Activated CD8-positive, alpha-beta memory T cell treated with anti-CD3 and anti-CD28 coated beads, Interleukin-2, amount 10 ng/mL, durations not matched to agents 7 days and 5 days (primary cell): ENCODE data around the gene ZFAND2A. TPM values are rescaled to one million over a fixed set of nuclear protein-coding genes. Genes with fewer than 3 reads are reported as not detected.
"Not testable (repeated sequence)": the region's sequence is repeated elsewhere in the genome, so short reads cannot be mapped to it uniquely, and the experiment has no call there.

Experiments used
- ATAC-seq: fragments of 150-1000 bp; cut with Tn5 transposase; one replicate; pipeline ENCODE4 v1.10.0; 2021; ENCODE audit warnings: moderate library complexity
- CTCF ChIA-PET: fragments of 350-600 bp; sonication (Branson Sonifier 250); formaldehyde crosslinking; loops from one replicate; lab custom pipeline; 2021; ENCODE audit warnings: antibody characterized with exemption; lab: Charles Lee
- DNase-seq: peaks from one replicate; pipeline ENCODE4 v3.0.0-alpha.2; 2020
- H3K27ac Mint-ChIP-seq: one replicate; pipeline ENCODE4 v1.8.0; 2021; ENCODE audit warnings: mild to moderate bottlenecking, mixed read lengths
- H3K27me3 Mint-ChIP-seq: one replicate; pipeline ENCODE4 v1.8.0; 2021; ENCODE audit warnings: mixed read lengths
- H3K36me3 Mint-ChIP-seq: one replicate; pipeline ENCODE4 v1.8.0; 2021; ENCODE audit warnings: mild to moderate bottlenecking, mixed read lengths
- H3K4me1 Mint-ChIP-seq: one replicate; pipeline ENCODE4 v1.8.0; 2021; ENCODE audit warnings: mixed read lengths
- H3K4me3 Mint-ChIP-seq: one replicate; pipeline ENCODE4 v1.8.0; 2021; ENCODE audit warnings: mild to moderate bottlenecking, moderate library complexity, mixed read lengths
- H3K9me3 Mint-ChIP-seq: one replicate; pipeline ENCODE4 v1.8.0; 2022; ENCODE audit warnings: low read depth, mixed read lengths
- total RNA-seq, 2 experiments: library from RNA; stranded (reverse); gene quantifications; one replicate each; pipeline ENCODE4 v1.2.3, GENCODE V29; 2021

The ZFAND2A gene
- total RNA-seq, 2 experiments from 2014 or later = 23.8 to 23.9 TPM

DNA sequence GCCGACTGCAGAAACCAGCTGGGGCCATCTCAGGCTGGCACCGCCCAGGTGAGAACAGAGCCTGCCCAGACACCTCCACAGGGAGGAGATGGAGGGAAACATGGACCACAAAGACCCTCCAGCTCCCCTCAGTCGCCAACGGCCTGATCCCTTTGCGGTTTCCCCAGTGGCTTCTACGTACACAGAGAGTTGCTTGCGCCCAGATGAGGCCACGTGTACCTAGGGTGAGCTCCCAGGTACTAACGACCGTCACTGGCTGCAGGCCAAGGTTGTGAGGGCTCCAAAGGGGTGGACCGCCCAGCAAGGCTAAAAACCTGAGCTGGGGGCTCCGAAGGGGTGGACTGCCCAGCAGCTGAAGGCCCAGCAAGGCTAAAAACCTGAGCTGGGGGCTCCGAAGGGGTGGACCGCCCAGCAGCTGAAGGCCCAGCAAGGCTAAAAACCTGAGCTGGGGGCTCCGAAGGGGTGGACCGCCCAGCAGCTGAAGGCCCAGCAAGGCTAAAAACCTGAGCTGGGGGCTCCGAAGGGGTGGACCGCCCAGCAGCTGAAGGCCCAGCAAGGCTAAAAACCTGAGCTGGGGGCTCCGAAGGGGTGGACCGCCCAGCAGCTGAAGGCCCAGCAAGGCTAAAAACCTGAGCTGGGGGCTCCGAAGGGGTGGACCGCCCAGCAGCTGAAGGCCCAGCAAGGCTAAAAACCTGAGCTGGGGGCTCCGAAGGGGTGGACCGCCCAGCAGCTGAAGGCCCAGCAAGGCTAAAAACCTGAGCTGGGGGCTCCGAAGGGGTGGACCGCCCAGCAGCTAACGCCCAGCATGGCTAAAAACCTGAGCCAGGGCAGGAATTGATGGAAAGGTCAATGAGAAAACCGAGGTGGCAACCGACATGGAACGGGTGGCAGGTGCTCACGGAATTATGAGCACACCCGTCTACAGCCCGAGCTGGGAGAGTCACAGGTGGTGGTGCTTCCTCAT, 3.9 kb downstream of the ZFAND2A start:
- DNase-seq, H3K27me3 Mint-ChIP-seq, ATAC-seq, H3K9me3 Mint-ChIP-seq, H3K4me3 Mint-ChIP-seq, H3K27ac Mint-ChIP-seq: not testable (repeated sequence)
- peaks cover 28% of the 10 kb centered on the region for H3K36me3 Mint-ChIP-seq
- CTCF ChIA-PET = interaction anchor here (1.2 to 6.1 kb wide), 5 partner anchors 10 to 163 kb away, joined by 3 to 44 read pairs (median 7); a partner anchor contains a TSS
- peaks cover 20% of the 10 kb centered on the region for H3K4me1 Mint-ChIP-seq

DNA sequence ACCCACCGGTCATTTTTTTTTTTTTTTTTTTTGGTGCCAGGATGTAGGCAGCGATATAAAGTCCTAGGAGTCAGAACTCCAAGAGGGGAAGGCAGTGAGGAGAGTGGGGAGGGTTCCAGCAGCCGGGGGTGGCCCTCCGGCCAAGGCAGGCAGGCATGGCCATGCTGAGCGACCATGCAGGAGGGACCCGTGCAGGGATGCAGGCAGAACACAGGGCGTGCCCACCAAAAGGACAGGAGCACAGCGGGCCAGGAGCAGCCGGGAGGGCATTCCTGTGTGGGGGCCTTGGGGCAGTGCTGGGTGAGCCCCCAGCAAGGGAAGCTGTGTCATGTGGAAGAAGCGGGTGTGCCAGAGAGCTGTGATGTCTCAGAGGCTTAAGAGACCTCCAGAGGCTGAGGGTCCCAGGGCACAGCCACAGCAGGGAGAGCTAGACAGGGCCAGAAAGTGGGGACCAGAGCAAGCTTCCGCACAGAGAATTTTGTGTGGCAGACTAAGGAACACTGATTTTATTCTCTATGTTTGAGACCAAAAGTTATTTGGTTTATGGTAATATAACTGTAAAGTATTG, 5.7 kb downstream of the ZFAND2A start:
- no peaks in the 10 kb centered on the region for H3K27me3 Mint-ChIP-seq
- H3K9me3 Mint-ChIP-seq = no peaks in the 10 kb centered on the region
- no peak overlapping the region for H3K27ac Mint-ChIP-seq
- peaks cover 29% of the 10 kb centered on the region for H3K36me3 Mint-ChIP-seq
- no peak overlapping the region for H3K4me3 Mint-ChIP-seq
- ATAC-seq (no peak), DNase-seq (no peak)
- peaks cover 16% of the 10 kb centered on the region for H3K4me1 Mint-ChIP-seq
- CTCF ChIA-PET = interaction anchor here (2.2 to 2.8 kb wide), 2 partner anchors 15 to 16 kb away, joined by 7 to 9 read pairs; a partner anchor contains a TSS

DNA sequence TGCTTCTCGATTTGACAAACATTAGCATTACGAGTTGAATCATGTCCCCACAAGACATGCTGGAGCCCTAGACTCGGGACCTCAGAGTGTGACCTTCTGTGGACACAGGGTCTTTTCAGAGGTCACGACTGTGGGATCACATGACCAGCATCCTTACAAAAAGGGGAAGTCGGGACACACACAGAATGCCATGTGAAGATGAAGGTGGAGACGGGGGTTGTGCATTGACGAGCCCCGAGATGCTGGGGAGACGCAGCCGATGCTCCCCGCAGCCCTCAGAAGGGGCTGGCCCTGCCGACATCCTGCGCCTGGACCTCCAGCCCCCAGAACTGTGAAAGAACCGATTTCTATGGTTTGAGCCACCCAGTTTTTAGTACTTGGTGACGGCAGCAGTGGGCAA, 7.5 kb downstream of the ZFAND2A start:
- H3K27me3 Mint-ChIP-seq = no peaks in the 10 kb centered on the region
- H3K9me3 Mint-ChIP-seq = no peaks in the 10 kb centered on the region
- peaks cover 29% of the 10 kb centered on the region for H3K36me3 Mint-ChIP-seq
- ATAC-seq (no peak), DNase-seq (no peak)
- CTCF ChIA-PET = interaction anchor here (1.1 to 1.4 kb wide), 2 partner anchors 66 to 87 kb away, joined by 3 read pairs; no protein-coding TSS in a partner anchor
- no peak overlapping the region for H3K4me3 Mint-ChIP-seq
- H3K4me1 Mint-ChIP-seq = peaks cover 2% of the 10 kb centered on the region
- H3K27ac Mint-ChIP-seq = no peak overlapping the region

DNA sequence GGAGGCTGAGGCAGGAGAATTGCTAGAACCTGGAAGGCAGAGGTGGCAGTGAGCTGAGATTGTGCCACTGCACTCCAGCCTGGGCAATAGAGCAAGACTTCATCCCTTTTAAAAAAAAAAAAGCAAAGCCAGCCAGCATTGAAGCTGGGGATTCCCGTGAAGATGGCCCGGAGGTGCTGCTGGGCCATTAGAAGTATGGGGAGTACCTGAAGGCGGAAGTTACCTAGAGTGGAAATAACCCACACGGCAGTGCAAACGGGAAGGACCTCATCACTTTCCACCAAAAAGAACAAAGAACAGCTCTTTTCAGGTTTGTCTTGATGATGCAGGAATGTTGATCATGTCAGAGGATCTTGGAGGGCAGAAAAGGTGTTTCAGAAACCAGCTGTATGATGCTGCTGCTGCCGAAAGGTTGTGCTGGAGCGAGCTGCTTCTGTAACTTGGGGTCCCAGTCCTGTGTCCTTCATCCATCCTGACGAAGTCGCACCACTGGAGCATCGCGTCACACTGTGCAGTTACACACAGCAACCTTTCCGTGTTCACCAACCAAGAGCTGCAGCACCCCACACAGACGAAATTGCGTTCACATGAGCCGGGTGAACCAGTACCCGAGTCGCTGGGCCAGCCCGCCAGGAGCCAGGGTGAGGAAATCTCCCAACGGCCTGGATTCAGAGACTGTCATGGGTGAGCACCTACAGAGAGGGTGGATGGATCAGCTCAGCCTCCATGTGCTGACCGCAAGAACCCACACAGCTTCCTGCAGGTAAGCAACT, 8.2 kb downstream of the ZFAND2A start:
- no peak overlapping the region for H3K27ac Mint-ChIP-seq
- CTCF ChIA-PET = interaction anchor here (1.1 to 1.4 kb wide), 3 partner anchors 24 to 86 kb away, joined by 3 read pairs; no protein-coding TSS in a partner anchor
- no peaks in the 10 kb centered on the region for H3K9me3 Mint-ChIP-seq
- no peak for ATAC-seq
- H3K36me3 Mint-ChIP-seq = peaks cover 25% of the 10 kb centered on the region
- no peak for DNase-seq
- no peak overlapping the region for H3K4me3 Mint-ChIP-seq
- no peaks in the 10 kb centered on the region for H3K27me3 Mint-ChIP-seq
- H3K4me1 Mint-ChIP-seq = no peaks in the 10 kb centered on the region

DNA sequence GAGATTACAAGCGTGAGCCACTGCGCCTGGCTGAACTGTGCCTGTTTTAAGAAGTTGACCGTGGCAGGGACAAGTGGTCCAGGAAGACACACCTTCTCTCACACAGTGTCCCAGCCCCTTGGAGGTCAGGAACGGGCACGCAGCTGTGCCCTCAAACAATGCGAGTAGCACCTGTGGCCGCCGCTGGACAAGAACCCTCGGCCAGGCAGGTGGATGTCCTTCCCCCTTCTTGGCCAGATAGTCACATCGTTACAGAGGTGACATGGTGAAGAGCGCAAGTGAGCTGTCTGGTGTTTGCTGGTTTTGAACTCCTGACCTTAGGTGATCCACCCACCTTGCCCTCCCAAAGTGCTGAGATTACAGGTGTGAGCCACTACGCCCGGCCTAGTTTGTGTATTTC, 8.8 kb downstream of the ZFAND2A start:
- ATAC-seq (no peak), DNase-seq (no peak)
- no peak overlapping the region for H3K27ac Mint-ChIP-seq
- H3K4me1 Mint-ChIP-seq = no peaks in the 10 kb centered on the region
- H3K4me3 Mint-ChIP-seq = no peak overlapping the region
- H3K27me3 Mint-ChIP-seq = no peaks in the 10 kb centered on the region
- no peaks in the 10 kb centered on the region for H3K9me3 Mint-ChIP-seq
- peaks cover 25% of the 10 kb centered on the region for H3K36me3 Mint-ChIP-seq
- CTCF ChIA-PET = interaction anchor here (1.2 to 1.4 kb wide), 2 partner anchors 25 to 86 kb away, joined by 3 read pairs; no protein-coding TSS in a partner anchor

DNA sequence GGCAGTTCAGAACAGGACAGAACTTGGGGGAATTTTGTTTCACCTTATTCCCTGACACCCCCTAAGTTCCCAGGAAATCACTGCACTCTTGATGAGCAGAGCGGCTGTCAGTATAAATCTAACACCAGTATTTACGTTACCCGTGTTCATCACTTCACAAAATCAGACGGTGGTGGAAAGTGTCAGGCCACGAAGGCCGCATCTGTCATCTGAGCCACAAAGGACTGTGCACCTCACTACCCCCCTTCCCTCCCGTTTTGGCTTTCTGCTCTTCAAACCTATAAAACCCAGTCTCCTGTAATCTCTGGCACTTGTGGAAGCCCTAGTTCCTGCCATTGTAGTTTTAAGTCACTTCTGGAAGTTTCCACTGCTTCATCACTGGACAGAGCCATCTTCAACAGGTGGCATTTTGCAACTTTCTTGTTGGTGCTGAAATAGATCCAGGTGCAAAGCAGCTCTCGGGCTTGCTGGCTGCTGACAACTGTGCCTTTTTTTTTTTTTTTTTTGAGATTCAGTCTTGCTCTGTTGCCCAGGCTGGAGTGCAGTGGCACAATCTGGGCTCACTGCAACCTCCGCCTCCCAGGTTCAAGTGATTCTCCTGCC, 9.5 kb downstream of the ZFAND2A start:
- DNase-seq (no peak), ATAC-seq (no peak)
- Mint-ChIP-seq H3K9me3 (no peaks in the 10 kb centered on the region), H3K4me1 (no peaks in the 10 kb centered on the region), H3K27ac (no peak overlapping the region), H3K36me3 (peaks cover 25% of the 10 kb centered on the region), H3K4me3 (no peak overlapping the region), H3K27me3 (no peaks in the 10 kb centered on the region)
- CTCF ChIA-PET = interaction anchor here (0.8 to 1.1 kb wide), 2 partner anchors 13 to 282 kb away, joined by 3 to 4 read pairs; a partner anchor contains a TSS

DNA sequence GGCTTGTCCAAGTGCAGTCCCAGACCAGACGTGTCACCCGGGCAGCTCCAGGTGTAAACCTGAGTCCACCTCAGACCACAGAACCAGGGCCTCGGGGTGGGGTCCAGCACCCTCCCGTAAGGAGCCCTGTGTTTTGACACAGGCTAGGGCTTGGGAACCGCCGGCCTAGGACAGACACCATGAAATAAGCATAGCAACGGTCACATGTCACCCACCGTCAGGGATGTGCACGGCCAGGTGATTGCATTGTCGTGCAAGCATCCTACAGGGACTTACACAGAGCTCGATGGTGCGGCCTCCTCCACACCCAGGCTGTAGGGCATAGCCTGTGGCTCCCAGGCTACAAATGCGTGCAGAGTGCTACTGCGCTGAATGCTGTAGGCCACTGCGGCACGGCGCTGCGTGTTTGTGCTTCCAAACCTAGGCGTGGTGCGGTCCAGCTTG, 10.6 kb downstream of the ZFAND2A start:
- H3K27ac Mint-ChIP-seq = no peak overlapping the region
- H3K4me1 Mint-ChIP-seq = no peaks in the 10 kb centered on the region
- H3K9me3 Mint-ChIP-seq = no peaks in the 10 kb centered on the region
- no peaks in the 10 kb centered on the region for H3K27me3 Mint-ChIP-seq
- peaks cover 18% of the 10 kb centered on the region for H3K36me3 Mint-ChIP-seq
- no peak for DNase-seq
- no peak for ATAC-seq
- CTCF ChIA-PET = interaction anchor here (0.8 to 1.0 kb wide), 2 partner anchors 11 to 157 kb away, joined by 4 read pairs; a partner anchor contains a TSS
- H3K4me3 Mint-ChIP-seq = no peak overlapping the region

DNA sequence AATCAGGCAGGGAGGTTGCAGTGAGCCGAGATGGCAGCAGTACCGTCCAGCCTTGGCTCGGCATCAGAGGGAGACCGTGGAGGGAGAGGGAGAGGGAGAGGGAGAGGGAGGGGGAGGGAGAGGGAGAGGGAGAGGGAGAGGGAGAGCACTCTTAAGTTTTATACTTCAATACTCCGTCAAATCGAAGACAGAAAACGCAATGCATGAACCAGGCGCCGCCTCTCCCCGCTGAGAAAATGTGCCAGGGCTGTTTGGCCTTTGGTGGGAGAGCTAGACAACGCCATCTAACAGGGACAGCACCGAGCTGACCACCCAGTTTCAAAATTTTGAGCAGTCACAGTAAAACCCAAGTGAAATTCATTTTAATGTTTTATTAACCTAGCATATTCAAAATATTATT, 12.1 kb downstream of the ZFAND2A start:
- H3K4me1 Mint-ChIP-seq, CTCF ChIA-PET, H3K4me3 Mint-ChIP-seq, H3K27me3 Mint-ChIP-seq, ATAC-seq, H3K9me3 Mint-ChIP-seq, DNase-seq, H3K27ac Mint-ChIP-seq: not testable (repeated sequence)
- H3K36me3 Mint-ChIP-seq = peaks cover 12% of the 10 kb centered on the region

DNA sequence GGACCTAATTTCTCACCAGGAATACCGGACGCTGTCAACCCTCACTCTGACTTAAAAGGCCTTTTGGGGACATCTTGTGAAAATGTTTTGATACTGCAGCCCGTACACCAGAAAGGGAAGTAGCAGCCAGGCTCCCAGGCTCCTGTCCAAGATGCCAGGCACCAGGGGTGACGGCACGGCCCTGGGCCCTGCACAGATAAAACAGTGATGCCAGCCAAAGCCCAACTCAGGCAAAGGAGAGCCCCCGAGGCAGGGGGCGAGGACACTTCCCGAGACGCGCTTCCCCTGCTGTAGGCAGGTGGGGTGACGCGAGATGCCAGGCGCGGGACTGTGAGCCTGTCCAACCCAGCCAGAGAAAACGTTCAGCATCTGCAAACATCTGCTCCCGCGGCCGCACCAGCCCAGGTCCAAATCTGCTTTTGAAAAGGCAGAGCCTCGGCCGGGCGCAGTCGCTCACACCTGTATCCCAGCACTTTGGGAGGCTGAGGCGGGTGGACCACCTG, 15.7 kb downstream of the ZFAND2A start:
- no peak for ATAC-seq

DNA sequence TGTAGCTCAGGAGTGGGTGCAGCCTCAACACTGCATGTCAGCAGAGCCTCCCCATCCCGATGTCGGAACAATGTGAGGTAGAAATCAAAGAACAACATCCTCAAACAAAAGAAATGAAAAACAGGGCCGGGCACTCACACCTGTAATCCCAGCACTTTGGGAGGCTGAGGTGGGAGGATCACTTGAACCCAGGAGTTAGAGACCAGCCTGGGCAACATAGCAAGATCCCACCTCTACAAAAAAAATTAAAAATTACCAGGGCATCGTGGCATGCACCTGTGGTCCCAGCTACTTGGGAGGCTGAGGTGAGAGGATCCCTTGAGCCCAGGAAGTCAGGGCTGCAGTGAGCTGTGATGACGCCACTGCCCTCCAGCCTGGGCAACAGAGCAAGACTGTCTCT, 17.0 kb downstream of the ZFAND2A start:
- H3K4me3 Mint-ChIP-seq, H3K27ac Mint-ChIP-seq, H3K4me1 Mint-ChIP-seq, ATAC-seq, DNase-seq, H3K9me3 Mint-ChIP-seq, H3K36me3 Mint-ChIP-seq, H3K27me3 Mint-ChIP-seq: not testable (repeated sequence)
- CTCF ChIA-PET = interaction anchor here (1.0 to 1.8 kb wide), 6 partner anchors 27 to 150 kb away, joined by 3 to 6 read pairs (median 4); no protein-coding TSS in a partner anchor

More for the DNA sequence above, 15.7 kb downstream of the ZFAND2A start:
- DNase-seq = no peak
- H3K36me3 Mint-ChIP-seq = no peaks in the 10 kb centered on the region
- H3K4me1 Mint-ChIP-seq = peaks cover 3% of the 10 kb centered on the region
- no peaks in the 10 kb centered on the region for H3K9me3 Mint-ChIP-seq
- no peak overlapping the region for H3K4me3 Mint-ChIP-seq
- no peaks in the 10 kb centered on the region for H3K27me3 Mint-ChIP-seq
- H3K27ac Mint-ChIP-seq = no peak overlapping the region
- CTCF ChIA-PET = interaction anchor here (1.1 kb wide), 2 partner anchors 58 to 151 kb away, joined by 4 to 6 read pairs; no protein-coding TSS in a partner anchor

DNA sequence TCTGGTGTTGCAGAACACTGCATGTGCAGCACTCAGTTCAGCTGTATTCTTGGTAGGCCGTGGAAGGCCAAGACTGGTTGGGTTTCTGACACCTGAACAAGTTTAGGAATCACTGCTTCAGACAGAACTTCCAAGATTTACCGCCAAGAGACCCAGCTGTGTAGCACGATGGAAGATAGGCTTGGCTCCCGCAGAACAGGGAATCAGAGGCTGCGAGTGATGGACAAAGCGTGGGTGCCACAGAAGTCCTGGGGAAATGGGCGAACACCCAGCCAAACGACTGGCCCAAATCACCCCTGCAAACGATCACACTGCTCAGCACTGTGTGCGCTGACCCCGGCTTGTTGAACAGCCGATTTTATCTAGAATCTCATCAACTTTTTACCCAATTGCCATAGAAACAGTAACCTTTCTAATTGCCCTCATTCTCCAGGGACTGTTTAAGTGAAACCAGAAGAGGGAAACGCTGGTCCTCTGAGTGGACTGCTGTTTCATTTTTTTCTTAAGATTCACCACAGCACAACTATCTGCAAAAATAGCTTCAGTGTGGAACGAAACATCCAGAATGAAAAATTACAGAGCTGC, 17.9 kb downstream of the ZFAND2A start:
- CTCF ChIA-PET = interaction anchor here (1.1 to 1.8 kb wide), 5 partner anchors 26 to 77 kb away, joined by 3 to 6 read pairs (median 3); no protein-coding TSS in a partner anchor
- no peaks in the 10 kb centered on the region for H3K27me3 Mint-ChIP-seq

DNA sequence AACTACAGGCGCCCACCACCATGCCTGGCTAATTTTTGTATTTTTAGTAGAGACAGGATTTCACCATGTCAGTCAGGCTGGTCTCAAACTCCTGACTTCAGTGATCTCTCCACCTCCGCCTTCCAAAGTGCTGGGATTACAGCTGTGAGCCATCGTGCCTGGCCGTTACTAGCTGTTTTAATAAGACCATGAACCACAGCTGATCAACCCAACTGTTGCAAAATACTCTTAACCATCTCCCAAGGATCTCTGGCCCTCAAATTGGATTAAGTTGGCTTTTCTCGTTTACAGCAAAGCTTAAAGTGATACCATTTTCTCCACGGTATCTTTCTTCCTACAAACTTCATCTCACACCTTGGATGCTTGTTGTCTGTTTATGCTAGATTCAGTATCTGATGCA, 18.3 kb downstream of the ZFAND2A start:
- ATAC-seq = no peak
- Mint-ChIP-seq H3K36me3 (no peaks in the 10 kb centered on the region), H3K4me1 (peaks cover 15% of the 10 kb centered on the region), H3K27ac (no peak overlapping the region), H3K27me3 (no peaks in the 10 kb centered on the region), H3K9me3 (no peaks in the 10 kb centered on the region), H3K4me3 (no peak overlapping the region)
- CTCF ChIA-PET = interaction anchor here (1.1 to 1.8 kb wide), 3 partner anchors 27 to 76 kb away, joined by 3 to 5 read pairs (median 3); no protein-coding TSS in a partner anchor
- DNase-seq = no peak

More for the DNA sequence above, 17.9 kb downstream of the ZFAND2A start:
- DNase-seq (no peak), ATAC-seq (no peak)
- H3K36me3 Mint-ChIP-seq = no peaks in the 10 kb centered on the region
- H3K27ac Mint-ChIP-seq = no peak overlapping the region
- no peak overlapping the region for H3K4me3 Mint-ChIP-seq
- H3K9me3 Mint-ChIP-seq = no peaks in the 10 kb centered on the region
- peaks cover 10% of the 10 kb centered on the region for H3K4me1 Mint-ChIP-seq
